SU-DHL-6 (cell line): ENCODE results near the gene SKIC8.

Source experiments
- H2AFZ ChIP-seq: fragments of 200-600 bp; sonication (generic); 2 replicates; pipeline ENCODE4 v1.6.1; 2014; ENCODE audit warnings: low read depth, mild to moderate bottlenecking, moderate library complexity, mixed read lengths, antibody characterized with exemption, low read length; ENCODE audit not compliant: severe bottlenecking
- H3F3A ChIP-seq: fragments of 200-600 bp; shearing (Covaris generic); 2 replicates; pipeline ENCODE4 v1.6.0; 2016; ENCODE audit warnings: antibody characterized with exemption, mild to moderate bottlenecking; ENCODE audit not compliant: insufficient read depth
- H3K27ac ChIP-seq: fragments of 200-600 bp; sonication (generic); 2 replicates; pipeline ENCODE4 v1.5.1; 2016; ENCODE audit warnings: low read depth, mild to moderate bottlenecking, low read length, moderate library complexity, mixed read lengths
- H3K27me3 ChIP-seq: fragments of 200-600 bp; sonication (generic), shearing (Covaris generic); 2 replicates; pipeline ENCODE4 v1.6.0; 2014; ENCODE audit warnings: mild to moderate bottlenecking, low read length
- H3K36me3 ChIP-seq: fragments of 200-600 bp; sonication (generic); 2 replicates; pipeline ENCODE4 v1.6.1; 2014; ENCODE audit warnings: mild to moderate bottlenecking, low read length, mixed read lengths
- H3K4me2 ChIP-seq: fragments of 300-600, 200-600 bp; shearing (Covaris generic), sonication (generic); 2 replicates; pipeline ENCODE4 v1.6.0; 2014; ENCODE audit warnings: low read length, low read depth, mild to moderate bottlenecking; ENCODE audit not compliant: poor library complexity, severe bottlenecking
- H3K4me3 ChIP-seq: fragments of 200-600 bp; sonication (generic); 2 replicates; pipeline ENCODE4 v1.5.1; 2014; ENCODE audit warnings: antibody characterized with exemption, low read length, mild to moderate bottlenecking, mixed read lengths; ENCODE audit not compliant: insufficient read depth, poor library complexity, severe bottlenecking
- H3K79me2 ChIP-seq: fragments of 200-600 bp; sonication (generic); 2 replicates; pipeline ENCODE4 v1.6.1; 2014; ENCODE audit warnings: mild to moderate bottlenecking, low read length, moderate library complexity; ENCODE audit not compliant: insufficient read depth
- H3K9ac ChIP-seq: fragments of 200-600 bp; sonication (generic); 2 replicates; pipeline ENCODE4 v1.7.0; 2014; ENCODE audit warnings: mild to moderate bottlenecking, low read length
- H3K9me2 ChIP-seq: fragments of 200-600 bp; sonication (generic); replicated peaks from 2 replicates; pipeline ENCODE4 v1.6.1; 2014; ENCODE audit warnings: low read length; ENCODE audit not compliant: insufficient read depth
- H3K9me3 ChIP-seq: fragments of 200-600 bp; sonication (generic); 2 replicates; pipeline ENCODE4 v1.6.1; 2014; ENCODE audit warnings: low read length, mixed read lengths; ENCODE audit not compliant: insufficient read depth
- H4K20me1 ChIP-seq: fragments of 200-600 bp; sonication (generic); 2 replicates; pipeline ENCODE4 v1.6.1; 2014; ENCODE audit warnings: low read depth, mild to moderate bottlenecking, antibody characterized with exemption, low read length, moderate library complexity, mixed read lengths
- CTCF ChIP-seq: fragments of 200-600 bp; sonication (generic); IDR thresholded peaks from one replicate; pipeline ENCODE4 v1.5.1; 2017; ENCODE audit warnings: antibody characterized with exemption, mild to moderate bottlenecking, low read length, moderate library complexity; ENCODE audit not compliant: insufficient read depth, poor library complexity, severe bottlenecking
- EZH2phosphoT487 ChIP-seq: fragments of 200-600 bp; sonication (generic), shearing (Covaris generic); conservative IDR thresholded peaks from 2 replicates; pipeline ENCODE4 v1.6.1; 2018; ENCODE audit warnings: mild to moderate bottlenecking, antibody characterized with exemption, low read length, moderate library complexity, mixed read lengths

SKIC8 gene

GRCh38 chr15:78320183-78320582 lies 20.8 kb upstream of the SKIC8 start:
- Histone ChIP-seq H3K79me2 (no peaks in the 10 kb centered on the region), H3K9me2 (no peaks in the 10 kb centered on the region), H3K27me3 (no peaks in the 10 kb centered on the region), H3K36me3 (no peaks in the 10 kb centered on the region), H3K9me3 (no peaks in the 10 kb centered on the region), H3F3A (no peaks in the 10 kb centered on the region), H3K27ac (no peak overlapping the region), H3K9ac (no peak overlapping the region), H4K20me1 (no peaks in the 10 kb centered on the region), H3K4me3 (no peak overlapping the region), H2AFZ (no peak overlapping the region), H3K4me2 (no peak overlapping the region)
- no peak for TF ChIP-seq CTCF
- TF ChIP-seq EZH2phosphoT487 = no peak

GRCh38 chr15:78319588-78319987 lies 20.2 kb upstream of the SKIC8 start:
- Histone ChIP-seq H3K27me3 (no peaks in the 10 kb centered on the region), H3K9me3 (no peaks in the 10 kb centered on the region), H3K9me2 (no peaks in the 10 kb centered on the region), H3K36me3 (no peaks in the 10 kb centered on the region), H4K20me1 (no peaks in the 10 kb centered on the region), H3K79me2 (no peaks in the 10 kb centered on the region), H3K4me2 (no peak overlapping the region), H2AFZ (no peak overlapping the region), H3K27ac (no peak overlapping the region), H3K4me3 (no peak overlapping the region), H3F3A (no peaks in the 10 kb centered on the region), H3K9ac (no peak overlapping the region)
- no peak for TF ChIP-seq EZH2phosphoT487
- TF ChIP-seq CTCF = no peak

- Histone ChIP-seq H3K79me2 (no peaks in the 10 kb centered on the region), H3K9me2 (no peaks in the 10 kb centered on the region), H3K9ac (no peak overlapping the region), H4K20me1 (no peaks in the 10 kb centered on the region), H3K4me2 (no peak overlapping the region), H3K27ac (no peak overlapping the region), H3K4me3 (no peak overlapping the region), H3K9me3 (no peaks in the 10 kb centered on the region), H3F3A (no peaks in the 10 kb centered on the region), H2AFZ (no peak overlapping the region), H3K36me3 (no peaks in the 10 kb centered on the region), H3K27me3 (no peaks in the 10 kb centered on the region)
- TF ChIP-seq CTCF = no peak
- TF ChIP-seq EZH2phosphoT487 = no peak
Measured at GRCh38 chr15:78317145-78317836, 17.9 kb upstream of the SKIC8 start.
